Measurements from ENCODE around the gene FBRS.

- TF ChIP-seq CTCF (IDR thresholded peaks at IDR 0.05 in 2 of 3, conservative IDR thresholded peaks at IDR 0.05 in 1 of 3; ENCODE audit: control insufficient read depth in 2 of 3, extremely low read depth in 1 of 3, insufficient read depth in 1 of 3, low read depth in 3 of 3, low read length in 3 of 3) (peak in 1 of 3 experiments; percentile 26; a peak in 1 of 6 replicates), CUX1 (IDR thresholded peaks at IDR 0.05; ENCODE audit: insufficient replicate concordance, low read depth, low read length) (no peak), POLR2AphosphoS5 (IDR thresholded peaks at IDR 0.05; ENCODE audit: low read length) (no peak)
These were observed 1.5 kb downstream of the FBRS start for GRCh38 chr16:30659507-30660423.
